HepG2 (cell line): ENCODE measurements around the gene CKMT2. TPM values are rescaled to one million over a fixed set of nuclear protein-coding genes. Genes with fewer than 3 reads are reported as not detected.

Experiments used
- BRCA1 ChIP-seq: sonication (generic); formaldehyde crosslinking; IDR thresholded peaks from 2 replicates; pipeline ENCODE4 v1.4.0; 2020; ENCODE audit warnings: missing genetic modification reagents
- CHCHD3 ChIP-seq: sonication (generic); formaldehyde crosslinking; IDR thresholded peaks from 2 replicates; pipeline ENCODE4 v1.8.0; 2022; ENCODE audit warnings: mild to moderate bottlenecking, missing genetic modification reagents, moderate library complexity
- CREBL2 ChIP-seq: sonication (generic); formaldehyde crosslinking; IDR thresholded peaks from 2 replicates; pipeline ENCODE4 v1.8.1; 2023; ENCODE audit warnings: missing genetic modification reagents, mild to moderate bottlenecking, borderline replicate concordance
- FOXM1 ChIP-seq: sonication (generic); formaldehyde crosslinking; IDR thresholded peaks from 2 replicates; pipeline ENCODE4 v1.5.0; 2020; ENCODE audit warnings: missing genetic modification reagents
- GLMP ChIP-seq: sonication (generic); formaldehyde crosslinking; IDR thresholded peaks from 2 replicates; pipeline ENCODE4 v1.9.0; 2021; ENCODE audit warnings: missing genetic modification reagents, mild to moderate bottlenecking, borderline replicate concordance
- MLXIP ChIP-seq: sonication (generic); formaldehyde crosslinking; IDR thresholded peaks from 2 replicates; pipeline ENCODE4 v1.9.0; 2021; ENCODE audit warnings: missing genetic modification reagents, borderline replicate concordance
- MYPOP ChIP-seq: sonication (generic); formaldehyde crosslinking; IDR thresholded peaks from 2 replicates; pipeline ENCODE4 v1.8.1; 2023; ENCODE audit warnings: mild to moderate bottlenecking, moderate library complexity, missing genetic modification reagents
- NFATC3 ChIP-seq: sonication (generic); formaldehyde crosslinking; IDR thresholded peaks from 2 replicates; pipeline ENCODE4 v1.5.1; 2020; ENCODE audit warnings: mild to moderate bottlenecking, missing genetic modification reagents
- PRPF4 ChIP-seq: fragments of 200-400 bp; formaldehyde crosslinking; IDR thresholded peaks from 2 replicates; pipeline ENCODE4 v1.6.1; 2016; ENCODE audit warnings: low read length, low read depth; ENCODE audit not compliant: poor library complexity, severe bottlenecking
- SPEN ChIP-seq: sonication (generic); formaldehyde crosslinking; IDR thresholded peaks from 2 replicates; pipeline ENCODE4 v1.5.1; 2020; ENCODE audit warnings: low read depth, mild to moderate bottlenecking, missing genetic modification reagents
- THRA ChIP-seq: sonication (generic); formaldehyde crosslinking; IDR thresholded peaks from 2 replicates; pipeline ENCODE4 v1.4.0; 2020; ENCODE audit warnings: missing genetic modification reagents, borderline replicate concordance
- ZBTB14 ChIP-seq: sonication (generic); formaldehyde crosslinking; IDR thresholded peaks from 2 replicates; pipeline ENCODE4 v1.4.0; 2020; ENCODE audit warnings: missing genetic modification reagents
- ZFP90 ChIP-seq: sonication (generic); formaldehyde crosslinking; IDR thresholded peaks from 2 replicates; pipeline ENCODE4 v1.8.0; 2022; ENCODE audit warnings: missing genetic modification reagents, mild to moderate bottlenecking, inconsistent platforms, borderline replicate concordance
- ZHX1 ChIP-seq: sonication (generic); formaldehyde crosslinking; IDR thresholded peaks from 2 replicates; pipeline ENCODE4 v1.8.1; 2022; ENCODE audit warnings: low read depth, mild to moderate bottlenecking, missing genetic modification reagents
- ZNF317 ChIP-seq: sonication (generic); formaldehyde crosslinking; IDR thresholded peaks from 2 replicates; pipeline ENCODE4 v1.5.0; 2020; ENCODE audit warnings: mild to moderate bottlenecking, missing genetic modification reagents
- ZNF776 ChIP-seq: sonication (generic); formaldehyde crosslinking; IDR thresholded peaks from 2 replicates; pipeline ENCODE4 v1.4.0; 2020; ENCODE audit warnings: mild to moderate bottlenecking, missing genetic modification reagents
- ZSCAN20 ChIP-seq: sonication (generic); formaldehyde crosslinking; IDR thresholded peaks from 2 replicates; pipeline ENCODE4 v1.4.0; 2020; ENCODE audit warnings: missing genetic modification reagents, mild to moderate bottlenecking, borderline replicate concordance
- polyA plus RNA-seq, 8 experiments: library from polyadenylated mRNA; depleted of rRNA in 3 of 8; stranded (reverse) in 7 of 8; unstranded in 1 of 8; fragments of >200 nt; fragmentation: Illumina TruSeq in 4 of 8; extraction: Trizol in 4 of 8; gene quantifications; 2 replicates each; pipeline versions ENCODE4 v1.2.1 to v1.2.3, GENCODE V29; 2011 to 2016; ENCODE audit warnings: low read depth in 4 of 8, missing spikeins in 1 of 8, mixed read lengths in 1 of 8; ENCODE audit not compliant: insufficient read depth in 1 of 8
- total RNA-seq, 5 experiments: library from RNA; depleted of rRNA; stranded (reverse); fragments of >200 nt; fragmentation: Illumina TruSeq; extraction: Trizol; gene quantifications; 2 replicates each; pipeline ENCODE4 v1.2.3, GENCODE V29; 2016; ENCODE audit warnings: low read depth in 1 of 5

CKMT2 gene
- total and polyA plus RNA-seq, 2 of the 13 experiments (the other 11 are each of a cell fraction or from before 2014, with no cell fraction given), result 1.2 to 8.8 TPM

- TF ChIP-seq CREBL2 (CRISPR knock-in tag), result 0 out of 2 replicates have a peak, but pooled peaks have one; percentile 61
- no peak for TF ChIP-seq ZFP90 (CRISPR knock-in tag)
- TF ChIP-seq ZNF776 (CRISPR knock-in tag), result no peak
- TF ChIP-seq NFATC3 (CRISPR knock-in tag), result no peak
- TF ChIP-seq ZNF317 (CRISPR knock-in tag), result no peak
- TF ChIP-seq ZHX1 (CRISPR knock-in tag), result peak; percentile 87
- TF ChIP-seq SPEN (CRISPR knock-in tag), result peak; percentile 92
- TF ChIP-seq BRCA1 (CRISPR knock-in tag), result peak; percentile 58
- no peak for TF ChIP-seq MLXIP
- peak; percentile 20; the same call in 1 of the 2 replicates for TF ChIP-seq ZBTB14 (CRISPR knock-in tag)
- no peak; the same call in 1 of the 2 replicates for TF ChIP-seq CHCHD3 (CRISPR knock-in tag)
- TF ChIP-seq GLMP (CRISPR knock-in tag), result no peak
- TF ChIP-seq MYPOP (CRISPR knock-in tag), result peak; percentile 86
- 0 out of 2 replicates have a peak, but pooled peaks have one; percentile 47 for TF ChIP-seq ZSCAN20 (CRISPR knock-in tag)
- no peak for TF ChIP-seq PRPF4
- peak; percentile 60; the same call in 1 of the 2 replicates for TF ChIP-seq THRA
- TF ChIP-seq FOXM1 (CRISPR knock-in tag), result no peak
Measured at GRCh38 chr5:81301271-81302015, 68.3 kb downstream of the CKMT2 start, which contains the start of gene ZCCHC9 (continued).
